Measurements from ENCODE around the gene SIGLEC15.
A peak's percentile ranks its signal among the peaks of the same experiment; 100 is the strongest.
"Not testable (repeated sequence)": the region's sequence is repeated elsewhere in the genome, so short reads cannot be mapped to it uniquely, and the experiment has no call there.

The SIGLEC15 gene
- 3.5 to 109 (median 14.1) reads per million in 18 experiments for total RNA-seq

GRCh38 chr18:45825258-45826044, at the start of gene SIGLEC15:
Gene SIGLEC15, plus strand, starts transcription at chr18:45825675. Its CDS starts 54 bp downstream, at chr18:45825729.
- peak; percentile 2 to 67 for DNase-seq

- DNase-seq: no peak
These were observed 49.7 kb upstream of the SIGLEC15 start for GRCh38 chr18:45775743-45776142.

GRCh38 chr18:45777393-45777792, 48.1 kb upstream of the SIGLEC15 start:
- no peak for DNase-seq

GRCh38 chr18:45780568-45780967, 44.9 kb upstream of the SIGLEC15 start:
- no peak for DNase-seq

- no peak for DNase-seq
These were observed 42.8 kb upstream of the SIGLEC15 start for GRCh38 chr18:45782662-45783061.

- DNase-seq: no peak
These were observed 42.1 kb upstream of the SIGLEC15 start for GRCh38 chr18:45783097-45784075.

GRCh38 chr18:45785134-45785533, 40.3 kb upstream of the SIGLEC15 start:
- no peak for DNase-seq

GRCh38 chr18:45786941-45787340, 38.5 kb upstream of the SIGLEC15 start:
- peak in 1 of 2 donors; percentile 42 for DNase-seq

- no peak for DNase-seq
These were observed 38.1 kb upstream of the SIGLEC15 start for GRCh38 chr18:45787346-45787745.

GRCh38 chr18:45788861-45789260, 36.6 kb upstream of the SIGLEC15 start:
- DNase-seq: peak; percentile 76 to 86

GRCh38 chr18:45792506-45793263, 32.8 kb upstream of the SIGLEC15 start:
- DNase-seq: peak; percentile 42 to 52

- peak; percentile 80 to 83 for DNase-seq
These were observed 32.1 kb upstream of the SIGLEC15 start for GRCh38 chr18:45793264-45793965.

- no peak for DNase-seq
These were observed 24.0 kb upstream of the SIGLEC15 start for GRCh38 chr18:45801416-45802004.

GRCh38 chr18:45802814-45803492, 22.5 kb upstream of the SIGLEC15 start:
- DNase-seq: peak; percentile 61 to 86

- DNase-seq: peak in 1 of 2 donors; percentile 58
These were observed 19.9 kb upstream of the SIGLEC15 start for GRCh38 chr18:45805551-45805950.

GRCh38 chr18:45806226-45806625, 19.2 kb upstream of the SIGLEC15 start:
- DNase-seq: peak; percentile 70 to 87

- DNase-seq: peak; percentile 55 to 80
These were observed 18.3 kb upstream of the SIGLEC15 start for GRCh38 chr18:45807144-45807543.

GRCh38 chr18:45814733-45815132, 10.7 kb upstream of the SIGLEC15 start:
- DNase-seq: not testable (repeated sequence)

GRCh38 chr18:45817543-45817942, 7.9 kb upstream of the SIGLEC15 start:
- DNase-seq: no peak

GRCh38 chr18:45818765-45819164, 6.7 kb upstream of the SIGLEC15 start:
- DNase-seq: peak; percentile 30 to 42

Measured in inflammatory macrophage (primary cell).